IMR-90 (cell line): ENCODE data around the gene PIGN. TPM values are rescaled to one million over a fixed set of nuclear protein-coding genes. Genes with fewer than 3 reads are reported as not detected.
"Not testable (repeated sequence)": the region's sequence is repeated elsewhere in the genome, so short reads cannot be mapped to it uniquely, and the experiment has no call there.

Experiments
- ATAC-seq: fragments of 200-7000 bp; cut with Tn5 transposase; 2 replicates; pipeline ENCODE4 v1.9.1; 2020; ENCODE audit warnings: low read depth, mild to moderate bottlenecking, moderate library complexity
- BruUV-seq: library from RNA; stranded (reverse); fragments of 400-500 nt; replicated peaks from 2 replicates; lab custom pipeline; 2021; lab: Mats Ljungman, UMichigan
- CTCF ChIA-PET: fragments of 300-600 bp; formaldehyde crosslinking; extraction: SDS; loops from one replicate; lab custom pipeline; 2021; ENCODE audit warnings: antibody characterized with exemption; lab: Yijun Ruan, JAX
- POLR2A ChIA-PET: fragments of 300-600 bp; sonication (Branson Sonifier 250); formaldehyde crosslinking; loops from one replicate; lab custom pipeline; 2022; ENCODE audit warnings: antibody characterized with exemption; ENCODE audit not compliant: unreplicated experiment; lab: Charles Lee
- DNase-seq: peaks from one replicate; pipeline ENCODE4 v3.0.0; 2013
- H2AFZ ChIP-seq: replicated peaks from 2 replicates; pipeline ENCODE3; 2013; ENCODE audit warnings: low read length, mild to moderate bottlenecking; ENCODE audit not compliant: poor library complexity
- H2AK5ac ChIP-seq: 2 replicates; pipeline ENCODE4 v1.6.1; 2013; ENCODE audit warnings: low read depth, low read length, inconsistent platforms
- H2AK9ac ChIP-seq: replicated peaks from 2 replicates; pipeline ENCODE3; 2013; ENCODE audit warnings: mild to moderate bottlenecking, low read depth, low read length, moderate library complexity; ENCODE audit not compliant: poor library complexity
- H2BK120ac ChIP-seq: 2 replicates; pipeline ENCODE4 v1.6.1; 2013; ENCODE audit warnings: low read depth, low read length, inconsistent platforms
- H2BK15ac ChIP-seq: 3 replicates; pipeline ENCODE4 v1.6.1; 2013; ENCODE audit warnings: low read depth, low read length, inconsistent platforms
- H2BK20ac ChIP-seq: 2 replicates; pipeline ENCODE4 v1.6.1; 2013; ENCODE audit warnings: low read depth, mild to moderate bottlenecking, inconsistent platforms, low read length, moderate library complexity
- H2BK5ac ChIP-seq: 2 replicates; pipeline ENCODE4 v1.6.1; 2013; ENCODE audit warnings: mild to moderate bottlenecking, low read depth, low read length, inconsistent platforms; ENCODE audit not compliant: poor library complexity, severe bottlenecking
- H3K14ac ChIP-seq: replicated peaks from 2 replicates; pipeline ENCODE4 v1.6.1; 2013; ENCODE audit warnings: low read depth, low read length, inconsistent platforms
- H3K18ac ChIP-seq: 2 replicates; pipeline ENCODE4 v1.6.1; 2013; ENCODE audit warnings: low read depth, low read length, control low read depth
- H3K23ac ChIP-seq: 2 replicates; pipeline ENCODE4 v1.6.1; 2013; ENCODE audit warnings: low read depth, low read length, inconsistent platforms
- H3K27ac ChIP-seq: 2 replicates; pipeline ENCODE4 v1.5.1; 2013; ENCODE audit warnings: mild to moderate bottlenecking, control low read depth, low read length; ENCODE audit not compliant: insufficient read depth
- H3K27me3 ChIP-seq: 2 replicates; pipeline ENCODE4 v1.6.1; 2013; ENCODE audit warnings: low read length; ENCODE audit not compliant: control insufficient read depth, insufficient read depth
- H3K36me3 ChIP-seq: 2 replicates; pipeline ENCODE4 v1.6.1; 2013; ENCODE audit warnings: low read length, mixed read lengths; ENCODE audit not compliant: control insufficient read depth, insufficient read depth
- H3K4ac ChIP-seq: 2 replicates; pipeline ENCODE4 v1.6.1; 2013; ENCODE audit warnings: low read depth, low read length, inconsistent platforms
- H3K4me1 ChIP-seq: 2 replicates; pipeline ENCODE4 v1.6.1; 2013; ENCODE audit warnings: low read length, mixed read lengths; ENCODE audit not compliant: control insufficient read depth, insufficient read depth
- H3K4me2 ChIP-seq: 2 replicates; pipeline ENCODE4 v1.6.1; 2013; ENCODE audit warnings: low read depth, mild to moderate bottlenecking, control low read depth, low read length, moderate library complexity
- H3K4me3 ChIP-seq: 2 replicates; pipeline ENCODE4 v1.5.1; 2013; ENCODE audit warnings: low read depth, mild to moderate bottlenecking, control low read depth, low read length, moderate library complexity; ENCODE audit not compliant: insufficient read depth
- H3K56ac ChIP-seq: 2 replicates; pipeline ENCODE4 v1.6.1; 2013; ENCODE audit warnings: low read length, inconsistent platforms; ENCODE audit not compliant: insufficient read depth; ENCODE audit errors: extremely low read depth
- H3K79me1 ChIP-seq, 2 experiments: 2 replicates each; pipeline ENCODE4 v1.6.1; 2013; ENCODE audit warnings: low read length in 2 of 2, inconsistent platforms in 1 of 2, low read depth in 1 of 2
- H3K9ac ChIP-seq: 2 replicates; pipeline ENCODE4 v1.6.1; 2013; ENCODE audit warnings: low read depth, low read length, control low read depth
- H3K9me1 ChIP-seq: 2 replicates; pipeline ENCODE4 v1.6.1; 2013; ENCODE audit warnings: low read length, inconsistent platforms; ENCODE audit not compliant: insufficient read depth
- H3K9me3 ChIP-seq: 2 replicates; pipeline ENCODE4 v1.6.1; 2013; ENCODE audit warnings: low read length; ENCODE audit not compliant: control insufficient read depth, insufficient read depth
- H4K20me1 ChIP-seq: 2 replicates; pipeline ENCODE4 v1.6.1; 2013; ENCODE audit warnings: low read length, inconsistent platforms; ENCODE audit not compliant: insufficient read depth
- H4K5ac ChIP-seq: 2 replicates; pipeline ENCODE4 v1.6.1; 2013; ENCODE audit warnings: mild to moderate bottlenecking, low read depth, low read length, control low read depth
- H4K8ac ChIP-seq, 2 experiments: 2 replicates each; pipeline ENCODE4 v1.6.1; 2013; ENCODE audit warnings: low read depth in 2 of 2, low read length in 2 of 2, control low read depth in 1 of 2, inconsistent platforms in 1 of 2
- H4K91ac ChIP-seq: 2 replicates; pipeline ENCODE4 v1.6.1; 2013; ENCODE audit warnings: low read depth, low read length, inconsistent platforms; ENCODE audit not compliant: insufficient read depth
- WGBS, 2 experiments: methylation state at CpG; one replicate each; pipeline versions ENCODE4 v1.1.5 to v1.1.7; 2013; ENCODE audit warnings: missing lambda C conversion rate in 2 of 2; ENCODE audit not compliant: insufficient read length in 1 of 2; ENCODE audit errors: extremely low coverage in 2 of 2; 5-methylcytosine and 5-hydroxymethylcytosine counted together
- dilution Hi-C: fragments of 300-500 bp; cut with HindIII; formaldehyde crosslinking; loops from one replicate; pipeline ENCODE4 v1.14.3; 2018; ENCODE audit warnings: low sequenced_read_pairs; ENCODE audit not compliant: unreplicated experiment
- in situ Hi-C: fragments of 300-500 bp; cut with MboI; formaldehyde crosslinking; loops from 3 replicates; pipeline ENCODE4 v1.14.3; 2019; ENCODE audit warnings: low sequenced_read_pairs, inconsistent platforms, mixed read lengths
- intact Hi-C: fragments of 100-400 bp; cut with micrococcal nuclease; formaldehyde crosslinking; loops from 2 replicates; pipeline ENCODE4 v1.10.0; 2022
- polyA plus RNA-seq, 3 experiments: library from polyadenylated mRNA; depleted of rRNA; stranded (reverse); fragments of >200 nt; gene quantifications; 2 replicates each; pipeline ENCODE4 v1.2.3, GENCODE V29; 2012; ENCODE audit warnings: low replicate concordance in 1 of 3
- total RNA-seq: library from RNA; depleted of rRNA; stranded (reverse); fragments of >200 nt; gene quantifications from 2 replicates; pipeline ENCODE4 v1.2.3, GENCODE V29; 2012

The PIGN gene
- total and polyA plus RNA-seq, 2 of the 4 experiments (the other 2 are of a cell fraction): 9.0 to 17.9 TPM

- H3K9me1 ChIP-seq, H3K27me3 ChIP-seq, H3K4me2 ChIP-seq, ATAC-seq, H3K56ac ChIP-seq, H3K79me1 ChIP-seq, H3K4me3 ChIP-seq, H3K18ac ChIP-seq, BruUV-seq, H2BK5ac ChIP-seq, H2AK9ac ChIP-seq, H3K36me3 ChIP-seq, H2BK20ac ChIP-seq, in situ Hi-C loops, H4K8ac ChIP-seq, POLR2A ChIA-PET, H4K5ac ChIP-seq, H3K4ac ChIP-seq, CTCF ChIA-PET, dilution Hi-C loops, H2BK120ac ChIP-seq, H2BK15ac ChIP-seq, H3K14ac ChIP-seq, H2AK5ac ChIP-seq, H3K23ac ChIP-seq, H3K9me3 ChIP-seq, H4K91ac ChIP-seq, H3K27ac ChIP-seq, DNase-seq, H2AFZ ChIP-seq, H3K9ac ChIP-seq, H4K20me1 ChIP-seq: not testable (repeated sequence)
- WGBS, 2 experiments: 100% methylated on average over 1 of the region's 3 CpGs; no CpG with 5 or more reads in 1 of the 2 experiments
- intact Hi-C loops: loop anchor here (10.0 kb wide), 1 partner anchor 449 kb away; no protein-coding TSS in a partner anchor
- H3K4me1 ChIP-seq: peaks cover 18% of the 10 kb centered on the region
Measured at GRCh38 chr18:62034286-62034685, 152.6 kb downstream of the PIGN start.
